Activated naive CD4-positive, alpha-beta T cell treated with anti-CD3 and anti-CD28 coated beads for 36 hours (primary cell): Measurements from ENCODE around the gene ITGB2. TPM values are rescaled to one million over a fixed set of nuclear protein-coding genes. Genes with fewer than 3 reads are reported as not detected.

ENCODE experiments used
- CTCF ChIA-PET: fragments of 350-600 bp; sonication (Branson Sonifier 250); formaldehyde crosslinking; loops from one replicate; lab custom pipeline; 2021; ENCODE audit warnings: antibody characterized with exemption; lab: Charles Lee
- DNase-seq: peaks from one replicate; pipeline ENCODE4 v3.0.0-alpha.2; 2020
- H3K27ac Mint-ChIP-seq: one replicate; pipeline ENCODE4 v1.8.0; 2021; ENCODE audit warnings: mild to moderate bottlenecking, mixed read lengths
- H3K27me3 Mint-ChIP-seq: one replicate; pipeline ENCODE4 v1.8.0; 2021; ENCODE audit warnings: low read depth, mixed read lengths
- H3K36me3 Mint-ChIP-seq: one replicate; pipeline ENCODE4 v1.8.0; 2021; ENCODE audit warnings: low read depth, mixed read lengths
- H3K4me1 Mint-ChIP-seq: one replicate; pipeline ENCODE4 v1.8.0; 2021; ENCODE audit warnings: low read depth, mixed read lengths
- H3K4me3 Mint-ChIP-seq: one replicate; pipeline ENCODE4 v1.8.0; 2021; ENCODE audit warnings: mild to moderate bottlenecking, moderate library complexity, mixed read lengths
- H3K9me3 Mint-ChIP-seq: one replicate; pipeline ENCODE4 v1.8.0; 2021; ENCODE audit warnings: mixed read lengths
- intact Hi-C: fragments of 100-400 bp; cut with micrococcal nuclease; formaldehyde crosslinking; loops from one replicate; pipeline ENCODE4 v1.15.1; 2023
- total RNA-seq, 2 experiments: library from RNA; stranded (reverse); gene quantifications; one replicate each; pipeline ENCODE4 v1.2.3, GENCODE V29; 2021

The ITGB2 gene
- total RNA-seq, 2 experiments from 2014 or later: 182 to 185 TPM

DNA sequence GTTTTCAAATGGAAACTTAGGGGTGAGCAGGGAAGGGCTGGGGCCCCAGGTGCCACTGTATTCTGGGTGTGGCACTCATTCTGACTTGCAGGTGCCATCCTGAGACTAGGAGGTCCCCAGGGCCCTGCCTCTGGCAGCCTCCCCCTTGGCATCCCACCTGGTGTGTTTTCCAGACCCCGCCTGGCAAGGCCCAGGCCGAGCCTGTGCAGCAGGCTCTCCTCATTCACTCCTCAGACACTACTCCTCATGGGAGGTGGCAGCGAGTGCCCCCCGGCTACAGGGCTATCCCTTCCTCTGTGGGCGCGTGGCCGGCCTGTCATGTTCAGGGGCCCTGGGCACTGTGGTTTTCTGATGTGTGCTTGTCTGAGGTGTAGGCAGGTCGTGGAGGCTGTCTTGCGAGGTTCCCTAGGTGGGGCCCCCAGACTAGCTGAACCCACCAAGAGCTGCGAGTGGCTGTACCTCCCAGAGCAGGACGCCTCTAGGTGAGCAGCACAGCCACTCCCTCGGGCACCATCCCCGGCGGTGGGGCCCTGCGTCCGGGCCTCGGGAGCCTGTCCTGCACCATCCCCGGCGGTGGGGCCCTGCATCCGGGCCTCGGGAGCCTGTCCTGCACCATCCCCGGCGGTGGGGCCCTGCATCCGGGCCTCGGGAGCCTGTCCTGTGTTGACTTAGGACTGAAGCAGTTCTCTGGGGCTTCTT, 32.4 kb upstream of the ITGB2 start:
- H3K9me3 Mint-ChIP-seq: no peaks in the 10 kb centered on the region
- H3K4me1 Mint-ChIP-seq: peaks cover 8% of the 10 kb centered on the region
- intact Hi-C loops: no loop called here
- H3K27ac Mint-ChIP-seq: no peak overlapping the region
- no peak for DNase-seq
- H3K27me3 Mint-ChIP-seq: no peaks in the 10 kb centered on the region
- CTCF ChIA-PET: interaction anchor here (1.1 to 1.9 kb wide), 2 partner anchors 176 to 185 kb away, joined by 11 read pairs; no protein-coding TSS in a partner anchor
- peaks cover 12% of the 10 kb centered on the region for H3K36me3 Mint-ChIP-seq
- no peak overlapping the region for H3K4me3 Mint-ChIP-seq

DNA sequence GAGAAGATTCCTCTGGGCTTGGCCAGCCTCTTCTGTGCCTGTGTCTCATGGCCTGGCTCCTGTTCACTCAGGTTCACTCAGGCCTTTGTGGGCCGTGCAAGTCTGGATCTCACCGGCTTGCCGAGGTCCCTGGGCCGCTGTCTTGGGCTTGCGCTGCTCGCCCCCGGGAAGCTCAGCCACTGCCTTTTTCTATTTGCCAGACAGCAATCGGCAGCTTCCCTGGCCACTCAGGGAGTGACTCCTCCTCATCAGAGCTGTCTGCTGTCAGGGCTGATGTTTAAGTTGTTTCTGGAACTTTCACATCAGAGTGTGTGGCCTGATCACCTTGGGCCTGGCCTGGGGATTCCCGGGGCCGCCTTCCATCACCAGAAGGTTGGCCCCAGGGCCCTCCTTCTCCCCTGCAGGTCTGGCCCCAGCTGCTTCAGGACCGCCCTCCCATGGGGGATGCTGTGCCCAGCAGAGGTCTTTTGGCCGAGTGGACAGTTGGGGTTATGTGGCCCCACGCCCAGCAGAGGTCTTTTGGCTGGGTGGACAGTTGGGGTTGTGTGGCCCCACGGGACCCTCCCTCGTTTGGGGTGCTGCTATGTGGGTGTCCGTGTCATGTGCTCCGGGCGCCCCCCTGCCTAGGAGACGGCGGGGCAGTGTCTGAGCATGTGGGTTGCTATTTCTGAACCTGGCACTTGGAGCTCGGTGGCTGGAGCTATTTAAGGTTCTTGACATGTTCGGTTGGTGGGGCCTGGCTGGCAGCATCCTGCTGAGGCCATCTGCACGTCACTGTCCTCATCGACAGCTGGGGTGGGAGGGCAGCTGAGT, 31.6 kb upstream of the ITGB2 start:
- intact Hi-C loops: no loop called here
- Mint-ChIP-seq H3K27ac (no peak overlapping the region), H3K9me3 (no peaks in the 10 kb centered on the region), H3K27me3 (no peaks in the 10 kb centered on the region), H3K4me1 (peaks cover 8% of the 10 kb centered on the region), H3K4me3 (no peak overlapping the region), H3K36me3 (peaks cover 11% of the 10 kb centered on the region)
- DNase-seq: no peak
- CTCF ChIA-PET: interaction anchor here (0.7 to 1.9 kb wide), 4 partner anchors 12 to 186 kb away, joined by 3 to 11 read pairs (median 7); no protein-coding TSS in a partner anchor

DNA sequence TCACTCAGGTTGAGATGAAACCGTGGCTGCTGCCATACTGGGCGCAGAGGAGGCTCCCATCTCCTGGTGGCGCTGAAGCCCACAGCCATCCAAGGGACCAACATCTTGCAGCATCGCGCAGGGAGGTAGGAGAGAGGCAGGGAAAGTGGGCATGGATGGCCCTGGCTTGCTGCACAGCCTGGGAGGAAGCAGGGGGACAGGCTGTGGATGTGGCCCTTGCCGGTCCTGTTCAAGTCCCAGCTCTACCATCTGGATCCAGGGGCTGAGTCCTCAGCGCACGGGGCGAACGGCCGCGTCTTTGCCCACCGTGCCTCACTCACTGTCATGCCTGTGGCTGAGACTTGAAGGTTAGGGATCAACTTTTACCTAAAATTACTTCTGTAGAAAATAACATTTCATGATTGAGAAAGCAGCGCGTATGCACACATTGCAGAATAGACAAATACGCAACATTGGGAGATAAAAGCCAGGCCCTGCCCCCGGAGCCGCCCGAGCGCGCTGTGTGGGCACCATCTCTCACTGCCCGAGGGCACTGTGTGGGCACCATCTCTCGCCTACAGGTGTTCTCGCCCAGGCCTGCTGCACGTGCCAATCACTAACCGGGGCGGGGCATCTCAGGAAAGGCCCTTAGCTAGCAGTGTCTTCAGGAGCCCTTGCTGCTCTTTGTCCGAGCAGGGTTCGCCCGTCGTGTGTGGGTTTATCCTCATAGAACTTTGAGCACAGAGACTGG, 30.7 kb upstream of the ITGB2 start:
- no peaks in the 10 kb centered on the region for H3K9me3 Mint-ChIP-seq

DNA sequence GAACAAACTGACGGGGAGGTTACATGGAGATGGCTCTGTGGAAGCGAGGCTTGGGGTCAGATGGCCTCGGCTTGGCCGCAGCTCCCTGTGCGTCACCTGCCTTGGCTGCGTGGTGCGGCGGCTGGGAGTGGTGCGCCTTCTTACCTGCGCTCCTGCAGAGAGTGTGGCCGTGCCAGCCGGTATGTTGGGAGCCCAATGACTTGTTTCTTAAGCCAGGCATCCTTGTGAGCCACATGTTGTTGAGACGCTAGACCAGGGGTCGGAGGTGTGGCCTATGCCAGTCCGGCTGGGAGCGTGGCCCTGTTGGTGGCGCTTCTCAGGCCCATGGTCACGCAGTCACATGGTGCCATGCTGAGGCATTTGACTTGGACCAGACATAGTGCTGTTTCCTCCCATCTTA, 29.7 kb upstream of the ITGB2 start:
- no peaks in the 10 kb centered on the region for H3K27me3 Mint-ChIP-seq
- peak overlapping the region; percentile 30 for H3K27ac Mint-ChIP-seq
- peaks cover 8% of the 10 kb centered on the region for H3K36me3 Mint-ChIP-seq
- CTCF ChIA-PET: interaction anchor here (0.6 to 8.5 kb wide), 20 partner anchors 9 to 404 kb away, joined by 3 to 100 read pairs (median 4); partner anchors contain the start of gene SLX9
- intact Hi-C loops: no loop called here
- H3K4me1 Mint-ChIP-seq: peaks cover 14% of the 10 kb centered on the region
- H3K9me3 Mint-ChIP-seq: no peaks in the 10 kb centered on the region
- no peak overlapping the region for H3K4me3 Mint-ChIP-seq
- no peak for DNase-seq

More for the DNA sequence above, 30.7 kb upstream of the ITGB2 start:
- intact Hi-C loops: no loop called here
- Mint-ChIP-seq H3K27ac (no peak overlapping the region), H3K36me3 (peaks cover 11% of the 10 kb centered on the region), H3K4me1 (peaks cover 8% of the 10 kb centered on the region), H3K27me3 (no peaks in the 10 kb centered on the region), H3K4me3 (no peak overlapping the region)
- CTCF ChIA-PET: interaction anchor here (1.1 to 8.5 kb wide), 4 partner anchors 12 to 187 kb away, joined by 3 to 100 read pairs (median 46); no protein-coding TSS in a partner anchor
- no peak for DNase-seq

DNA sequence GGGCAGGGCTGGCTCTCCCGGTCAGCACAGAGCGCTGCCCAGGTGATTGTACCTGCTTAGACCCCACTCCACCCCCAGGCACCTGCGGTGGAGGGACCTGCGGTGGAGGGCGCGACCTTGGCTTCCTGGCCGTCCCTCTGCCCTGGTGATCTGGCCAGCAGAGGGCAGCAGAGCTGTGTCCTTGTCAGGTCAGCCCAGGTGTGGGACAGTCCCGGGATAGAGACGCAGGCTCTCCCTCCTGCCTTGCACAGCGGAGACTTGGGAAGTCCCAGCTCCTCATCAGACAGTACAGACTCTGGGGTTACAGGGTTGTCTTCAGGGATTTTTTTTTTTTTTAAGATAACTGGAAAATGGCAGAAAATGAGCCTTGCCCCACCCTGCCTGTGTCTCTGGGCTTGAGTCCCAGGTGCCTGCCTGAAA, 29.1 kb upstream of the ITGB2 start:
- peak; percentile 92 for DNase-seq
- intact Hi-C loops: loop anchor here (1.0 kb wide), 3 partner anchors 179 to 490 kb away; no protein-coding TSS in a partner anchor
- no peak overlapping the region for H3K27ac Mint-ChIP-seq
- H3K4me3 Mint-ChIP-seq: no peak overlapping the region
- H3K36me3 Mint-ChIP-seq: peaks cover 10% of the 10 kb centered on the region
- peaks cover 17% of the 10 kb centered on the region for H3K4me1 Mint-ChIP-seq
- H3K27me3 Mint-ChIP-seq: no peaks in the 10 kb centered on the region
- CTCF ChIA-PET: interaction anchor here (0.6 to 8.5 kb wide), 20 partner anchors 8 to 404 kb away, joined by 3 to 100 read pairs (median 4); partner anchors contain the start of gene SLX9
- no peaks in the 10 kb centered on the region for H3K9me3 Mint-ChIP-seq

DNA sequence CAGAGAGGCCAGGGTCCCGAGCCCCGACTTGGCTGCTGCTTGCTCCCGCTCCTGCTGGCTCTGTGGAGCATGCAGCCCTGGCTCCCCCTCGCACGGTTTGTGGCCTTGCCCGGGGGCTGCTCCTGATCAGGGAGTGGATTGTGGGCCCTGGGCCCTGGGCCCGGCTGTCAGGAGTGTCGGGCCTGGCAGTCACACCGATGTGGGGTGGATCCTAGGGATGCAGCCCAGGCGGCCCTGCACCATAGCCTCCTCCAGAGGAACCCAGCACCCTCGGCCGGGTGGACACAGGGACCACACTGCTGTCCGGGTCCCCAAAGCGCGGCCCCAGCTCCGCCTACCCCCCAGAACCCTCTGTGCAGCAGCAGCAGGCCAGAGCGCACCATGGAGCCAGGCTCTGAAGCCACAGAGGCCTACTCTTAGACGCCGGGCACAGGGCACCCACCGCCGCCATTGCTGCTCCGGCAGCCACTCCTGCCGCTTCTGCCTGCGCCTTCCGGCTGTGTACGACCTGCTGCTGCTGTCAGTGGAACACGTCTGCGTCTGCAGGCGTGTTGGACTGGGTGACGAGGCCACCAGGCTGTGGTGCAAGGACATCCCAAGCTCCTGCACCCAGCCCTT, 28.6 kb upstream of the ITGB2 start:
- no peak overlapping the region for H3K27ac Mint-ChIP-seq
- H3K36me3 Mint-ChIP-seq: peaks cover 13% of the 10 kb centered on the region
- CTCF ChIA-PET: interaction anchor here (0.9 to 8.5 kb wide), 15 partner anchors 8 to 345 kb away, joined by 3 to 100 read pairs (median 4); partner anchors contain the start of gene SLX9
- no peak overlapping the region for H3K4me3 Mint-ChIP-seq
- H3K27me3 Mint-ChIP-seq: no peaks in the 10 kb centered on the region
- no peaks in the 10 kb centered on the region for H3K9me3 Mint-ChIP-seq
- H3K4me1 Mint-ChIP-seq: peaks cover 17% of the 10 kb centered on the region
- intact Hi-C loops: loop anchor here (1.0 kb wide), 3 partner anchors 179 to 490 kb away; no protein-coding TSS in a partner anchor
- no peak for DNase-seq

DNA sequence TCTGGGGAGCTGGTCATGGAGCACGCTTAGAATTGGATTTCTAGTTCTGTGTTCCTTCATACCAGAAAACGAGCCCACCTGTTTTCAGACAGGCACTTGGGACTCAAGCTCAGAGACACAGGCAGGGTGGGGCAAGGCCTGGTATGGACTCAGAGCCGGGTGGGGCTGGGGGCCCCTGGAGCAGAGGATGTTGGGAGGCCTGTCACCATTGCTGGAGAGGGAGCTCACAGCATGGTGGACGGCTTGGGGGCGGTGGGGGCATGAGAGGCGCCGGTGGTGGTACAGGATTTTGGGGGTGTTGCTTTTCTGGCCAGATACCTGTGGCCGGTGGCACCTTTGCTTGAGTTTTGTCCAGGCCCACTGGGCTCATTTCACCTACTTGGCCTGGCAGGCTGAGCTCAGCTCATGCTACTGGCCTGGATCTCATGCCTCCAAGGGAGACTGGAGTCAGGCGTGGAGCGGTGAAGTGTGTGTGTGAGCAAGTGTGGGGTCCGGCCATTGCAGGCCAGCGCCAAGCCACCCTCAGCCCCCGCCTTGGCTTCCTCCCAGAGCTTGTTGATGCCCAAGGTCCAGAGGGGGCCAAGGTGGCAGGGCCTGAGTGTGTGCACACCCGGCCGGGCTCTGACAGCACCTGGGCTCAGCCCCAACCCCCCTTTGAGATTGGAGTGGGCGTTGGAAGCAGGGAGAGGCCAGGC, 27.9 kb upstream of the ITGB2 start:
- Mint-ChIP-seq H3K4me1 (peaks cover 17% of the 10 kb centered on the region), H3K27ac (no peak overlapping the region), H3K9me3 (no peaks in the 10 kb centered on the region), H3K36me3 (peaks cover 15% of the 10 kb centered on the region), H3K4me3 (no peak overlapping the region), H3K27me3 (no peaks in the 10 kb centered on the region)
- CTCF ChIA-PET: interaction anchor here (0.6 to 8.5 kb wide), 8 partner anchors 17 to 193 kb away, joined by 3 to 100 read pairs (median 4); no protein-coding TSS in a partner anchor
- intact Hi-C loops: loop anchor here (1.0 kb wide), 3 partner anchors 180 to 491 kb away; no protein-coding TSS in a partner anchor
- DNase-seq: no peak

DNA sequence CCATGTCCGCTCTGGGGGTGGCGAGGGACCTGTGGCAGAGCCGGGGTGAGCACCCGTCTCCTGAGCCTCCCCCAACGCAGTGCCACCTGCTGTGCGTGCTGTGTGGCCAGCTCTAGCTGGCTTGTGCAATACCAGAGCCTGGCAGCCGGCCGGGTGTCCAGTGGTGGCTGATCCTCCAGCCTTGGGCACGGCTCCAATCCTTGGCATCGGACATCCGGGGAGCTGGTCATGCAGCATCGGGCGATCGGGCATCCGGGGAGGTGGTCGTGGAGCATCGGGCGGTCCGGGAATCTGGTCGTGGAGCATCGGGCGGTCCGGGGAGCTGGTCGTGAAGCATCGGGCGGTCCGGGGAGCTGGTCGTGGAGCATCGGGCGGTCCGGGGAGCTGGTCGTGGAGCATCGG, 27.2 kb upstream of the ITGB2 start:
- no peaks in the 10 kb centered on the region for H3K27me3 Mint-ChIP-seq
- DNase-seq: no peak
- H3K4me1 Mint-ChIP-seq: peaks cover 19% of the 10 kb centered on the region
- H3K27ac Mint-ChIP-seq: no peak overlapping the region
- H3K9me3 Mint-ChIP-seq: no peaks in the 10 kb centered on the region
- no peak overlapping the region for H3K4me3 Mint-ChIP-seq
- CTCF ChIA-PET: interaction anchor here (0.6 to 8.5 kb wide), 8 partner anchors 17 to 194 kb away, joined by 3 to 100 read pairs (median 4); no protein-coding TSS in a partner anchor
- intact Hi-C loops: no loop called here
- H3K36me3 Mint-ChIP-seq: peaks cover 17% of the 10 kb centered on the region

DNA sequence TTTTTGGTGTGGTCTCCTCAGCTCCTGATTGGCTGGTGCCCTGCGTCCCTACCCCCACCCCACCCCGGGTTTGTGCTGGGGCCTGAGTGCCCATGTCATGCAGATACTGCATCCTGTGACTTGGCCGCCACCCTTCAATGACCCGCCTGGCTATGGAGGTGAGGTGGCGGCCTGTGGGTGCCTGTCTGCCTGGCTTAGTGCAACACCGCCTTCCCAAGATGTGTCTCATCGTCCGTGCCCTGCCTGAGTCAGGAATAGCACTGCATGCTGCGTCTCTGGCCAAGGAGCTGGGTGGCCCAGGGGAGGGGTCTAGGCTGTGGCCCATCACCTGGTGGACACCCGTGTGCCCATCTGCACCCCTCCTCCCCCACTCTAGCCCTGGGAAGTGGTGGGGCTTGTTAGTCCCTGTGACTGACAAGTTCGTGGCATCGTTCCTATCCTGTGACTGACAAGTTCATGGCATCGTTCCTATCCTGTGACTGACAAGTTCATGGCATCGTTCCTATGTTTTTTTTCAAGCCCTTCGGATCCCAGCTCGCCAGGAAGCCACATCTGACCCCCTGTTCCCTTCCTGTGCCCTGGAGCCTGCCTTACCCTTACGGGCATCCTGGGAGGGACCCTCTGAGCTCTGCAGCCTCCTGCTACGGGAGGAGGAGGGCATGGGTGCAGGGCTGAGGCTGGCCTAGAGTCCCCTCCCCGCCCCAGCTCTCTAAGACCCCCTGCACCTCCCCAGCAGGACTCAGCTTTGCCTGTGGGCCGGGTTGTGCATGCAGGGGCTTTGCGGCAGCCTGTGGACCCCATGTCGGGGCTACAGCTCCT, 26.6 kb upstream of the ITGB2 start:
- intact Hi-C loops: no loop called here
- no peak overlapping the region for H3K4me3 Mint-ChIP-seq
- no peak overlapping the region for H3K27ac Mint-ChIP-seq
- peaks cover 25% of the 10 kb centered on the region for H3K4me1 Mint-ChIP-seq
- no peaks in the 10 kb centered on the region for H3K9me3 Mint-ChIP-seq
- no peaks in the 10 kb centered on the region for H3K27me3 Mint-ChIP-seq
- CTCF ChIA-PET: interaction anchor here (0.6 to 8.5 kb wide), 6 partner anchors 18 to 191 kb away, joined by 3 to 100 read pairs (median 4); no protein-coding TSS in a partner anchor
- peaks cover 18% of the 10 kb centered on the region for H3K36me3 Mint-ChIP-seq
- DNase-seq: no peak

DNA sequence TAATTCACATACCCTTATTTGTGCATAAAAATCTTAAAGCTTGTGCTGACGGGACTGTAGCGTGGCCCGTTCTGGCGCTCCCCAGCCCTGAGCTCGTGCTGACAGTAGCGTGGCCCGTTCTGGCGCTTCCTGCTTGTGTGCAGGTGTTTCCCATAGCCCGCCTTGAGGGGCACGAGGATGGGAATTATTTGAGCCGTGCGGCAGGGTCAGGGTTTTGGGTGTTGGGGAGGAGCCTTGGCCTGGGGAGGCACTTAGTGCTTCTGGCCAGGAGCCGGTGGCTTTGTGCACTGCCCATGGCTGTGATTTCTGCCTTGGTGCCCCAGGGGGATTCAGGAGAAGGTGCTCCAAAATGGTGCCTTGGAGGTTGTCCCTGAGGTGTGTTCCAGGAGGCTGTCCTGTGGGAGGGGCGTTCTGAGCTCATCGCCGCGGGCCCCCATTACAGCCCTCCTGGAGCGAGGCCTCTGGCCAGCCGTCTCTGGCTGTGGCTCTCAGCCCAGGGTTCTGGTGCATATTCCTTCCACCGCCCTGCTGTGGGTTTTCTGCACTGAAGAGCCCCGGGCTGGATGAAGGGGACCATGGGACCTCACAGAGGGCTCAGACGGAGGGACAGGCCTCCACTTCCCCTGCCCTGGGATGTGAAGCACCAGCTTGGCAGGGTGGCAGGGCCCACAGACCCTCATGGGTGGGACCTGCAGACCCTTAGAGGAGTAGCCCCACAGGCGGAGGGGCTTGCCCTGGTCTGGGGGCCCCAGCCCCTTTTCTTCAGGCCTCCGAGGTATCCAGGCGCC, 25.7 kb upstream of the ITGB2 start:
- Mint-ChIP-seq H3K27ac (no peak overlapping the region), H3K36me3 (peaks cover 21% of the 10 kb centered on the region), H3K27me3 (no peaks in the 10 kb centered on the region), H3K4me1 (peaks cover 33% of the 10 kb centered on the region), H3K4me3 (no peak overlapping the region), H3K9me3 (no peaks in the 10 kb centered on the region)
- intact Hi-C loops: no loop called here
- no peak for DNase-seq
- CTCF ChIA-PET: interaction anchor here (6.7 to 8.5 kb wide), 2 partner anchors 182 to 192 kb away, joined by 82 to 100 read pairs; no protein-coding TSS in a partner anchor
